ENCODE results near the gene RECQL5. TPM values are rescaled to one million over a fixed set of nuclear protein-coding genes. Genes with fewer than 3 reads are reported as not detected.

The RECQL5 gene
- total RNA-seq, 1 experiment from 2014 or later, result 40.0 TPM

GRCh38 chr17:75612906-75613626 is 53.9 kb downstream of the RECQL5 start:
- no peaks in the 10 kb centered on the region for H3K4me1 Mint-ChIP-seq
- H2BK120ac ChIP-seq (ENCODE audit: low read depth, low read length, poor library complexity, severe bottlenecking), result no peak overlapping the region
- H3K14ac ChIP-seq (ENCODE audit: insufficient read depth, low read length), result no peak overlapping the region; the same call in 1 of the 2 replicates
- H3K9ac ChIP-seq (ENCODE audit: extremely low read depth, insufficient read length, low read length), result no peak overlapping the region
- H3K79me1 ChIP-seq (ENCODE audit: insufficient read depth, low read depth, low read length, poor library complexity, severe bottlenecking), result no peaks in the 10 kb centered on the region
- no peak overlapping the region for H4K5ac ChIP-seq (ENCODE audit: insufficient read length, low read depth, low read length)
- no peak overlapping the region for H2BK20ac ChIP-seq (ENCODE audit: low read depth, low read length, poor library complexity, severe bottlenecking)
- H3K27ac ChIP-seq (ENCODE audit: insufficient read length, low read depth, low read length), result no peak overlapping the region
- no peaks in the 10 kb centered on the region for H3K9me3 Mint-ChIP-seq
- no peak overlapping the region for H3K4me3 Mint-ChIP-seq
- no peak for TF ChIP-seq CTCF (conservative IDR thresholded peaks at IDR 0.05)
- no peak overlapping the region for H2AK5ac ChIP-seq (ENCODE audit: insufficient read length, low read length)
- H3K27me3 Mint-ChIP-seq (ENCODE audit: low read depth), result no peaks in the 10 kb centered on the region
- H4K20me1 ChIP-seq (ENCODE audit: control insufficient read depth, insufficient read depth, insufficient read length), result no peaks in the 10 kb centered on the region
- no peak overlapping the region for H3T11ph ChIP-seq (ENCODE audit: low read length)
- H3K9me3 ChIP-seq (ENCODE audit: control insufficient read depth, low read depth, low read length), result no peaks in the 10 kb centered on the region
- no peaks in the 10 kb centered on the region for H3K27me3 ChIP-seq (ENCODE audit: insufficient read depth, low read length)
- DNase-seq, result no peak
- no peaks in the 10 kb centered on the region for H3K23me2 ChIP-seq (ENCODE audit: insufficient read length, low read depth, low read length, poor library complexity, severe bottlenecking)
- H2AFZ ChIP-seq (ENCODE audit: low read length), result no peak overlapping the region
- no peak overlapping the region for H3K4ac ChIP-seq (ENCODE audit: low read depth, low read length)
- H3K18ac ChIP-seq (ENCODE audit: insufficient read length, low read depth, low read length), result no peak overlapping the region
- H4K8ac ChIP-seq (replicated peaks; ENCODE audit: insufficient read length, low read depth, low read length), result no peak overlapping the region
- H3K36me3 Mint-ChIP-seq (ENCODE audit: insufficient read depth in 1 of 3, low read depth in 3 of 3), result no peaks in the 10 kb centered on the region
- H3K56ac ChIP-seq (ENCODE audit: insufficient read length, low read depth, low read length), result no peak overlapping the region
- no CpG with 5 or more reads among the region's 27 CpGs for WGBS (ENCODE audit: extremely low coverage, insufficient read length, low lambda C conversion rate)
- no peak overlapping the region for H2BK5ac ChIP-seq (ENCODE audit: insufficient read length, low read length)
- H4K91ac ChIP-seq (ENCODE audit: insufficient read length, low read depth, low read length), result no peak overlapping the region
- H3K27ac Mint-ChIP-seq, result 0 out of 7 replicates have a peak overlapping the region, but pooled peaks of 1 of the 3 experiments have one; percentile 18
- H3K4me2 ChIP-seq (ENCODE audit: insufficient read depth, insufficient read length, low read length), result no peak overlapping the region
- no peak overlapping the region for H3K23ac ChIP-seq (ENCODE audit: insufficient read length, low read depth, low read length)
- H3K4me1 ChIP-seq (ENCODE audit: insufficient read depth, low read length), result no peaks in the 10 kb centered on the region
- H2BK12ac ChIP-seq (ENCODE audit: insufficient read length, low read depth, low read length), result no peak overlapping the region
- no peaks in the 10 kb centered on the region for H3K79me2 ChIP-seq (ENCODE audit: insufficient read depth, low read length)
- H2BK15ac ChIP-seq (ENCODE audit: low read depth, low read length), result no peak overlapping the region

All from H9 (cell line).